ENCODE results near the gene LARGE1.

GRCh38 chr22:33512908-33513307, 407.4 kb downstream of the LARGE1 start:
- TF ChIP-seq POLR2AphosphoS5 (IDR thresholded peaks at IDR 0.05; ENCODE audit: control insufficient read depth, insufficient read depth, low read depth, low read length) (no peak), HNRNPK (IDR thresholded peaks at IDR 0.05; ENCODE audit: low read depth, low read length, poor library complexity, severe bottlenecking) (no peak), REST (IDR thresholded peaks at IDR 0.05; ENCODE audit: borderline replicate concordance) (no peak), REST (CRISPR knock-in tag; IDR thresholded peaks at IDR 0.05; ENCODE audit: low read depth) (no peak), ESRRA (IDR thresholded peaks at IDR 0.05; ENCODE audit: borderline replicate concordance, low read depth) (no peak), ZNF274 (IDR thresholded peaks at IDR 0.05; ENCODE audit: borderline replicate concordance, low read depth, low read length) (no peak), SIN3A (IDR thresholded peaks at IDR 0.05; ENCODE audit: borderline replicate concordance in 2 of 2, control insufficient read depth in 1 of 2, low read depth in 2 of 2, low read length in 2 of 2) (no peak), CREM (IDR thresholded peaks at IDR 0.05; ENCODE audit: low read depth) (no peak), SP2 (IDR thresholded peaks at IDR 0.05; ENCODE audit: extremely low read depth, low read depth, low read length, poor library complexity, severe bottlenecking) (no peak)

All from K562 (cell line).